Thyroid gland (tissue), 4 donors: ENCODE results near the gene SH3BP4.

Experiments
- CTCF ChIP-seq, 6 experiments: fragments of 200-600 bp in 3 of 6; fragments of 450-650 bp in 3 of 6; sonication (generic) in 3 of 6; IDR thresholded peaks; one replicate each; pipeline ENCODE4 v1.5.1; 2016 to 2019; ENCODE audit warnings: antibody characterized with exemption in 6 of 6, mild to moderate bottlenecking in 2 of 6, inconsistent platforms in 1 of 6, moderate library complexity in 1 of 6
- POLR2A ChIP-seq, 2 donors: fragments of 450-650 bp; IDR thresholded peaks; one replicate each; pipeline ENCODE4 v1.6.1; 2017; ENCODE audit warnings: antibody characterized with exemption in 2 of 2, mild to moderate bottlenecking in 2 of 2, moderate library complexity in 1 of 2

DNA sequence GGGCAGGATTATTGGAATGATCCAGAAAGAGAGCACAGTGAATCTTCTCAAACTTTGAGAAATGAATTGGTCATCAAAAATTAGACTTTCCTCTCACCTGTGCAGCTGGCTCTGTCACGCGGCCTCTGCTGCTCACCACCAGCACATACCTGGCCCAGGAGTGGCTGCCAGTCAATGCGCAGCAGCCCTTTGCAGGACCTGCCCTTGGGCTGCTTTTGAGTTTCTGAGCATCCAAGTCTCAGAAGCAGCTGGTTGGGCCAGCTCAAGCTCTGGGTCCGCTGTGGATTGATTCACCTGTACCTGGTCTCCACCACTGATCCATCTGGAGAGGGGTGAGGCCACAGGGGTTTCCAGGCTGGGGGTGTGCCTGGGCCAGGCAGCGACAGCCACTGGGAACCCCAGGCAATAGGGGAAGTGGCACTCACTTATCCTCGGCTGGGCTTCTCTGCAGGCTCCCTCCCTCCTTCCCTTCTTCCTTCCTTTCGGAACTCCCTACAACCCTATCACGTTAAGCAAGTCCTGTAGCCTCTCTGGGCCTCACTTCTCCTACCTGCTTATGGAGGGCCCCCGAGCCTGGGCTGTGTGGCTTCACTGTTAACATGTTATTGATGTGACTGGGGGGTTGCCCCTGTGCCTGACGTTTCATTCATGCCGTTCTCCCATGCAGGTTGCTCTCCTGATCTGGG lies 48.1 kb downstream of the SH3BP4 start:
- TF ChIP-seq CTCF (IDR thresholded peaks at IDR 0.05) (no peak), POLR2A (IDR thresholded peaks at IDR 0.05) (no peak)
